Measurements from ENCODE around the gene ZDHHC11B. TPM values are rescaled to one million over a fixed set of nuclear protein-coding genes. Genes with fewer than 3 reads are reported as not detected.
A peak's percentile ranks its signal among the peaks of the same experiment; 100 is the strongest.

The ZDHHC11B gene
- total RNA-seq, 4 donors from 2014 or later = 1.1 to 5.5 (median 3.5) TPM

DNA sequence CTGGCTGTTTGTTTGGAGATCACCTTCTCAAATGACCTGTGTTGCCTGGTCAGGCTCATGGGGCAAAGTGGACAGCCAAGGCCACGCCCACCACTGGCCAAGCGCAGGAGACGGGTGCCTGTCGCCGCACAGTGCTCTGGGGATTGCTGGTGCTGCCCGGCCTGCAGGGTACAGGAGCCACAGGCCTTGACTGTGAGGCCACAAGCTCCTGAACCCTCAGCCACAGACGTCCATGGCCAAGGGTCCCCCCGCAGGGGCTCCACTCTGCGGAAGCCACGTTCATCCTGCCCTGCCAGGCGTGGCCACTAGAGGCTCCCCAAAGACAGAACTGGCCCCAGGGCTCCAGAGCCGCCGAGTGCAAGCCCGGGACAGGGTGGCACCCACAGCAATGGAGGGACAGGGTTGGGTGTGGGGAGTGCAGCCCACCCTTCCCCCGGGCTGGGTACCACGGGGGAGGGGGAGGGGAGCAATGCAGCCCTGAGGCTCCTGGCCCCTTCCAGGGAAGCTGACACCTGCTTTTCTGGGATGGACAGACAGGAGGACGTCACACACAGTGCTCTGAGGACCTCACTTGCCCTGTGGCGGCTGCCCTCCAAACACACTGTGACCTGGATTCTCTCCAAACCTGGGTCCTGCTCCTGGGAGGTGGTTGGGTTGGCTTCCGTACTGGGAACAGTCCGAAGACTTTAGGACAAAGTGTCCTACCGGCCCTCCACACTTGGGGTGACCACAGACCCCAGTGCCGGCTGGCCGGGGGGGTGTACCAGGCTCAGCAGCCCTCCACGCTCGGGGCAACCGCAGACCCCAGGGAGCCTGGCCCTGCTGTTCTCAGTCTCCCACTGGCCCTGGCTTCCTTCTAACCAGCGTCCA is 112.8 kb downstream of the ZDHHC11B start:
- DNase-seq (ENCODE audit: low spot score) (no peak), ATAC-seq (ENCODE audit: low FRiP score) (peak; percentile 57)
- TF ChIP-seq, protein P1, sequence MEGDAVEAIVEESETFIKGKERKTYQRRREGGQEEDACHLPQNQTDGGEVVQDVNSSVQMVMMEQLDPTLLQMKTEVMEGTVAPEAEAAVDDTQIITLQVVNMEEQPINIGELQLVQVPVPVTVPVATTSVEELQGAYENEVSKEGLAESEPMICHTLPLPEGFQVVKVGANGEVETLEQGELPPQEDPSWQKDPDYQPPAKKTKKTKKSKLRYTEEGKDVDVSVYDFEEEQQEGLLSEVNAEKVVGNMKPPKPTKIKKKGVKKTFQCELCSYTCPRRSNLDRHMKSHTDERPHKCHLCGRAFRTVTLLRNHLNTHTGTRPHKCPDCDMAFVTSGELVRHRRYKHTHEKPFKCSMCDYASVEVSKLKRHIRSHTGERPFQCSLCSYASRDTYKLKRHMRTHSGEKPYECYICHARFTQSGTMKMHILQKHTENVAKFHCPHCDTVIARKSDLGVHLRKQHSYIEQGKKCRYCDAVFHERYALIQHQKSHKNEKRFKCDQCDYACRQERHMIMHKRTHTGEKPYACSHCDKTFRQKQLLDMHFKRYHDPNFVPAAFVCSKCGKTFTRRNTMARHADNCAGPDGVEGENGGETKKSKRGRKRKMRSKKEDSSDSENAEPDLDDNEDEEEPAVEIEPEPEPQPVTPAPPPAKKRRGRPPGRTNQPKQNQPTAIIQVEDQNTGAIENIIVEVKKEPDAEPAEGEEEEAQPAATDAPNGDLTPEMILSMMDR (IDR thresholded peaks at IDR 0.05) = peak in 1 of 3 donors; percentile 21

DNA sequence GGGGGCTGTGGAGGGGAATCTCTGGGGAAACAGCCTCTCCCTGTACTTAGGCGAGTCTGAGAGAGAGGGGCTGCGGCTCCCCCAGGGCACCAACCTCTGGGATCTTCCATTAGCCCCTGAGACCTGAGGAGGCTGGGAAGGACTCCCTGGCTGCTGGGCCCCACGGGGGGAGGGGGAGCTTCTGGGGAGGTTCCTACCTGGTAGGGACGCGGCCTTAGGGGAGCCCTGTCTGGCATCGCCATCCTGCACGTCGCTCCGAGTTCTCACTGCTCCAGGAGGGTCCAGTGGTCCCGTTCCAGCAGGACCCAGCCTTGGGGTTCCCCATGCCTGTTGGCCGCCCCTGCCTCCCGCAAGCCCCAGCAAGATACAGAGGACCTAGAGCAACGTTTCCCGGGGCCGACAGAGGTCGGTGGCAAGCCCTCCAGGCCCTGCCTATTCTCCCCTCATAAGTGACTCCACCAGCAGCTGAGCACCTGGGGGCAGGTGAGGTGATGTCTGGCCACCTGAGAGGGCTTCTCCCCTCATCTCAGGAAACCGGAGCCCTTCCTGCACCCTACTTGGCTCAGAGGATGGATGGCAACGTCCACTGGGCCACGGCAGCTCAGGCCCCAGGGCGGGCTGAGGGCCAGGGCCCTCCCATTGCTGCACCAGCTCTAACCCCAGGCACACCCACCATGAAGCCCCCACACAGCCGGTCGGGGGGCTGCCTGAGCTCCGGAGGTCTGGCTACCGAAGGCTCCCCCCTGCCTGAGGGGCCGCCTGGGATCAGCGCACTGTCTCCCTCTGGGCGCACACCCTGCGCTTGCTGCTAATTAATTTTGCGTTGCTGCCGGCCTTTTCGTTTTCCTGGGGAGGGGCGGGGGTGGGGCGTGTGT is 113.9 kb downstream of the ZDHHC11B start:
- TF ChIP-seq, protein P1 (IDR thresholded peaks at IDR 0.05) = no peak
- DNase-seq (ENCODE audit: low spot score) (no peak), ATAC-seq (ENCODE audit: low FRiP score) (no peak)

DNA sequence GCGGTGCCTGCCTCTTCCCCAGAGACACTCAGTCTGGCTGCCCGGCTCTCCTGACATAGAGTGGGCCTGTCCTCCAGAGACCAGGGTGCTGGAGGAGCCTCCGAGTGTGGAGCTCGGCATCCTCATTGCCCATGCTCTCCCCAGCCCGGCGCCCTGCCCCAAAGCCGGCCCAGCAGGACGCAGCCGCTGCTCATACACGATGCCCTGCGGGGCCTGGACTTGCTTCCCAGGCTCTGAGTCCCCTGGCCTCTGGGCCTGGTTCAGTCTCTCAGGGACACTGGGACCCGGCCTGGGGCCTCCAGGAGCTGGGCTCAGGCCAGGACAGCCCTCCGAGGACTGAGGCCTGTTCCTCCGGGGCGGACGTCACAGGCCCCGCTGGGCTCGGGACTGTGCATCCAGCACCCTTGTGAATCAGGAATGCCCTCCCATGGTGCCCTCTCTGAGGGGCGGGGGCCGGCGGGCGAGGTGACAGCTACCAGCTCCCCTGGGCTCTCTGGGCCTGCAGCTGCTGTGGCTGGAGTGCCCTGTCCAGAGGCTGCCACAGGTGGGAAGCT is 114.6 kb downstream of the ZDHHC11B start:
- ATAC-seq (ENCODE audit: low FRiP score) (no peak), DNase-seq (ENCODE audit: low spot score) (no peak)
- TF ChIP-seq, protein P1 (IDR thresholded peaks at IDR 0.05) = no peak

- no peak for ATAC-seq (ENCODE audit: low FRiP score)
- no peak for DNase-seq (ENCODE audit: low spot score)
- TF ChIP-seq, protein P1 (IDR thresholded peaks at IDR 0.05) = no peak
Observed at GRCh38 chr5:669111-669841, 115.3 kb downstream of the ZDHHC11B start.

DNA sequence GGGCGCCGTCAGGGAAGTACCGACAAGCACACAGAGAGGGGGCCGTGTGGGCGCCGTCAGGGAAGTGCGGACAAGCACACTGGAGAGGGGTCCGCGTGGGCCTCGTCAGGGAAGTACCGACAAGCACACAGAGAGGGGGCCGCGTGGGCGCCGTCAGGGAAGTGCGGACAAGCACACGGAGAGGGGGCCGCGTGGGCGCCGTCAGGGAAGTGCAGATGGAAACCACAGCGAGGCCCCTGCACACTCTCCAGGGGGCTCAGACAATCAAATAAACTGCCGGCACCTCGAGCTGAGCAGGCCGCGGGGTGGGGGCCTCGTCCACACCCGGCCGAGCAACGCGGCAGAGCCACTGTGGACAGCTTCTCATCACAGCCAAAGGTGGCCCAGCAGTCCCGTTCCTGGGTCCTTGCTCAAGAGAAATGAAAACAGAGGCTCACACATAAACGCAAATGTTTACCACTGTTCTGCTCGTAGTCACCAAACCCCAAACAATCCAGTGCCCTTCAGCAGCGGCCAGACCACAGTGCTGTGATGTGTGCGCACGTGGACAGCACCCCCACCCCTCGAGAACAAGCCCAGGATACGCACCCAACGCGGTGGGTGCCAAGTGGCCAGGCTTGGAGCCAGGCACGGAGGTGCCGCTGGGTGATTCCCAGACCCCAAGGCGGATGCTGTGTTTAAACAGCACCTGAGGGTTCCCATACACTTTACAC is 116.1 kb downstream of the ZDHHC11B start:
- TF ChIP-seq, protein P1 (IDR thresholded peaks at IDR 0.05) = no peak
- DNase-seq (ENCODE audit: low spot score) (no peak), ATAC-seq (ENCODE audit: low FRiP score) (no peak)
